ENCODE measurements around the gene OLFM3.

The OLFM3 gene

DNA sequence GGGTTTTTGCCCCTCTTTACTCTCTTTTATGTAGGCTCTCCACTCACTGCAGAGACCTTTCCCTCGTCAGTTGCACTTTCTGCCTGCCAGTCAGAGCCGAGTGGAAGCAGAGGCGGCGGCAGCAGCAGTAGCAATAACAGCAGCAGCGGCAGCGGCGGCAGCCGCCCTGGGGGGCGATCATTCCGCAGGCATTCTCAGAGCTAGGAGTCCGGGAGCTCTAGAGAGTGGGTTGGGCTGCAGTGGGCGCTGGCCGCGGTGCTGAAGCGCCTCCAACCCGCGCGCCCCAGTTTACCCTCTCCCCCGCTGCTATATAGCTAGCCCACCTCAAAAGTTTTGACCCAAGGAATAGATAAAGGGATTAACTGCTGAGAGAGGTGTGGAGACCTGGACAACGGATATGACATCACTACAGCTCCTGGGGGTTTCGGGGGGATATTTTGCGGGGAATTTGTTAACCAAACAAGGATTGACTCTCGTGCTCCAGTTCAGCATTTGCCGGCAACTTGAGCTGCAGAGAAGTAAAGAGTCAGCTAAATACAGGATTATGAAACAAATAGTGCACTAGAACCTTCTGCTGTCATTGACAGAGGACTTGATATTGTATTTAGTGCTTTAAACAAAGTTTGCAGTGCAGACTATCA is at the start of gene OLFM3:
TSS of gene OLFM3 (minus strand) at position 102 of the 641 bp plus-strand sequence.
- DNase-seq (ENCODE audit: low read depth in 2 of 3, low spot score in 2 of 3): no peak

- no peak for DNase-seq (ENCODE audit: low read depth in 2 of 3, low spot score in 2 of 3)
Observed at GRCh38 chr1:102045752-102046151, 49.0 kb upstream of the OLFM3 start.

DNA sequence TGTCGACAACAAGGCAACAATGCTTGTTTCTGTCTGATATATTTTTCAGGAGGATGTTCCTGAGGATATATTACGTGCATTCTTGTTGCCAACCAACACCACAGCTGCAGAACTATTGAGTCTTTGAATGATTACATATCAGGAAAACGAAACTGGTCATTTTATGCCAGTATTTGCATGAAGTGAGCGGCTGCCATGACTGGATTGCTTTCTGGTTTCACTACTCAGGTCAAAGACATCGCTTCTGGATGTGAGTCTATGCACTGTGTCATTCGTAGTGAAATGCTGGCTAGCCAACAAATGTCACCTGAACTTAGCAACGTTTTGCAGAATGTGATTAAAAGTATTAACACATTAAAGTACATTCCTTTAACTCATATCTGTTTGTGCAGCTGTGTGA is 35.8 kb upstream of the OLFM3 start:
- DNase-seq (ENCODE audit: low read depth in 2 of 3, low spot score in 2 of 3): no peak

- no peak for DNase-seq (ENCODE audit: low read depth in 2 of 3, low spot score in 2 of 3)
Observed at GRCh38 chr1:102019530-102019929, 22.8 kb upstream of the OLFM3 start.

GRCh38 chr1:102015728-102016127 is 19.0 kb upstream of the OLFM3 start:
- DNase-seq (ENCODE audit: low read depth in 2 of 3, low spot score in 2 of 3): no peak

DNA sequence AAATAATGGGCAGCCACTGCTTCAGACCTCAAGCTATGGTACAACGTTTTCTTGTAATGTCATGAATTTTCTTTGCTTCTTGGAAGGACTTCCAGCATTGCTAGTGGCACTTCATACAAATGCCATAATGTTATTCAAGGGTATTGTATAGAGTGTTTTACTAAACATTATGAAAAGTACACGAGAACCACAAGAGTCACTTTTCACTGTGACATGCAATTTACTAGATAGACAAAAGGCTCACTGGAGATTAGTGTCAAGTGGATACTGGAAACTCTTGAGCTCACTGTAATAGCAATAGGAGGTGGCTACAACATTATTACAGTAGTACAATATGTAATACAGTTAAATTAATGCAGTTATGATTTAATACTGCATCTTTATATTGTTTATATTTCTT is 5.3 kb upstream of the OLFM3 start:
- no peak for DNase-seq (ENCODE audit: low read depth in 2 of 3, low spot score in 2 of 3)

DNA sequence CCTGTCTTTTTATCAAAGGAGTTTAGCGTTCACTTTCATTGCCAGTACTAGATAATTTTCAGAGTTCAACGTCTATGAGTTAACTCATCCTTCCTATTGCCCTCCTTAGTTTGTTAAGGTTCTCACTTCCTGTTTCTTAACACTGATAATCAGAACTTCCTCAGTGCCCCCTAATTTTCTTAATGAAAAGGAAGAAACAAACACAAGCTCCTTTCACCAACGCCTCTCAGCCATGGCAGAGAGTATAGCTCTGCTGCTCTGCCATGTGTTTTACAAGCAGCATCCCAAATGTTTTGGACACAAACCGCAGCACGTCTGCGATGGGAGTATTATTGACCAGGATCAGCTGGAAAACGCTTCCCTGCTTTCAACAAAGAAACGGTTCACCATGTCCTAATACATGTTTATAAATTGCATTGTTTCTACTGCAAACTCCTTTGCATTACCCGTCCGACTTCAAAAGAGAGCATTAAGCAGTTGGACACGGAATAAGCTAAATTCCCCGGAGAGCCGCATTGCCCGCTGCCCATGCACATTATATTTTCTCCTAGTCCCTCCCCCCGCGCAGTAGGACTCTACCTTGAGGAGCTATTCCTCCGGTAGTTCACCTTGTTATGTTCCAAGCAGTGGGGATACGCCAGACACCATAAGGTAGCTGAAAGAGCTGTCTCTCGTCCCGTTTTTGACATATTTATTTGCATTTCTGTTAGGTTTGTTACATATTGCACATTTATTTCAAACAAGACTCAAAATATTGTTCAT is 561 bp downstream of the OLFM3 start:
- DNase-seq (ENCODE audit: low read depth in 2 of 3, low spot score in 2 of 3): no peak

DNA sequence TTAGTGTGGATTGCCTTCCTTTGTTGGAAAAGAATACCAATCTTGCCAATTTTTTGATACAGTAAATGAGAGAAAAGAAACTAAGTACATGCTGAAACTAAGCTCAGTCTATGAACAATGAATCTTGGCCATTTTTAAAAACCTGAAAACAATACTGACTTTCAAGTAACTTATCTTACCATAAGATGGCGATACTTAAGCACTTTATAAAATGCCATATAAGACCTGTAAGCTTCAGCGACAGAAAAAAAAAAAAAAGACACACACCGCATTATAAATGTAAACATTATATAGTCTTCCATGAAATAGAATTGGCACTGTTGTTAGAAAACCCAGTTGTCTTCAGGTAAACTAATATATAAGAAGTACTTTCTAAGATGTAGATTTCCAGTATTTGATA is 3.0 kb downstream of the OLFM3 start:
- no peak for DNase-seq (ENCODE audit: low read depth in 2 of 3, low spot score in 2 of 3)

DNA sequence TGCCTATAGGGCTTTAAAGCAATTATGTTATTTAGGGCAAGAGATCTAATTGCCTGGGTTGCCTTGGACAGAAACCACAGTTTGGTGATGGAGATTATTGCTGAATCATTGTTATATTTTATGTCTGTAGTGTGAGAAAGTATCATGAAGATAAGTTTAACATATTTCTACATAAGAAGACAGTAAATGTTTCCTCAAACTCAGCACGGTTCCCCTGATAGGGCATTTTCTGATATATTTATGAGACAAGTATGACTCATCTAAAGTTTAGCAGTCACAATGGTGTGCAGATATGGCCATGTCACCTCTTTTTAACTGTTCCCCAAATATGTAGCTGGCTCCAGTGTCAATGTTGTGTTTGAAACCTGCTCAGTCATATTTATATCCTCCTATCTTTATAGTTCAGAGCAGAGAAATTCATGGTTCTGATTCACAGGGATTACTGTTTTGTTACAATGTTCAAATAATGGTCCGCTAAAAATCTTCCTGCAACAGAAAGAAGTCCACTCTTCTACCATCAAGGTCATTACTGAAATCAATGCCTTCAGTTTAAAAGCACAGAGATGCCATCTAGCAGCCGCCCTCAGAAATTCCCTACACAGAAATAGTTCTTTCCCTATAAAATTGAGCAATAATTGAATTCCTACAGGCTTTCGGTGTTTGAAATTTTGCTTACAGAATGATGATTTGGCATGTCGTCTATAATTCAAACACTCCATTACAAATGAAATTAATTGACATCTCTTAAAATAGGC is 3.7 kb downstream of the OLFM3 start:
- DNase-seq (ENCODE audit: low read depth in 2 of 3, low spot score in 2 of 3): no peak

- no peak for DNase-seq (ENCODE audit: low read depth in 2 of 3, low spot score in 2 of 3)
Observed at GRCh38 chr1:101980974-101981373, 15.8 kb downstream of the OLFM3 start.

- no peak for DNase-seq (ENCODE audit: low read depth in 2 of 3, low spot score in 2 of 3)
Observed at GRCh38 chr1:101977266-101977665, 19.5 kb downstream of the OLFM3 start.

DNA sequence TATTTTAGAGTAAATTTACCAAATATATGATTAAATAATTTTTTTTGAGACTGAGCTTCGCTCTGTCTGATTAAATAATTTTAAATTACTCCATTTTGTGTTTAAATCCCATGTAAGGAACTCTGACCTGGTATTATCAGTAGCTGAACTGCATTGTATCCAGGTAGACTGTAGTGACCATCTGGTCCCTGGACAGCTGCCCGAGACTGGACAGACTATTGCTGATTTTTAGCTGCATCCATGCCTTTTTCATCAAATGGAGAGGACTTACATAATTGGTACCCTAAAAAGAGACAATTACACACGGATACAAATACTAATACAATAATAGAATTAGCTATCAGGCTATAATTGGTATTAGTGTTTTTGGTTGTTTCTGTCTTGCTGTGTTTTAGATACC is 20.6 kb downstream of the OLFM3 start:
- DNase-seq (ENCODE audit: low read depth in 2 of 3, low spot score in 2 of 3): no peak

DNA sequence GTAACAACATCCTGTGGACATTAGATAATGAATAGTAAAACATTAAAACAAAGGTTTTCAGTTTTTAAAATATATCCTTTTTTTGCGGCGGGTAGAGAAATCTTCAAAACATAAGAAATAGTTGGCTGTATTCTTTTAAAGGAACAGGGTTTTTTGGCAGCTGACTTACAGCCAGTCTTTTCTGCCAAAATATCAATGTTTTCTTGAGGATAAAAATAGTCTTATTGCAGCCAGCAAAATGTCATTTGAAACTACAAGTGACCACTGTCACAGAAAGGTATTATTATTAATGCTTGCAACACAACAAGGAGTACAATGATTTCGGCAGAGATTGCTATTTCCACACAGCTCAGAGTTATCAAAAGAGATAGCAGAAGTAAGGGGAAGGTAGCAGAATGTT is 21.4 kb downstream of the OLFM3 start:
- no peak for DNase-seq (ENCODE audit: low read depth in 2 of 3, low spot score in 2 of 3)

- no peak for DNase-seq (ENCODE audit: low read depth in 2 of 3, low spot score in 2 of 3)
Observed at GRCh38 chr1:101974599-101975274, 22.0 kb downstream of the OLFM3 start.

DNA sequence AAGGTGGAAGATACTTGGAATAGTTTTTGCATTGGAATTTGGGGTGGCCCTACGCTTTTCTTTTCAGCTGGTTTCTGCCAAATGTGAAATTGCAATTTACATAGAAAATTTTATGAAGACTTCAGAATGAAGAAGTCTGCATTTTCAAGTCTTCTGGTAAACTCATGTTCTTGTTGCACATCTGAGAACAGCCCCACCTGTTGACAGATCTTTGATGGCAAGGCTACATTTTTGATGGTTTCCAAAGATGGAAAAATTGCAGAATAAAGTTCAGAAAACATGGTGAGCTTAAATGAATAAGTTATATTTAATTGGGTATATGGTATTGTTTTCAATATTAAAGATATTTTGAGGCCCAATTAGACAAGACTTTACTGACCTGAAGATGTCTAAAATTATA is 25.4 kb downstream of the OLFM3 start:
- DNase-seq (ENCODE audit: low read depth in 2 of 3, low spot score in 2 of 3): no peak

- no peak for DNase-seq (ENCODE audit: low read depth in 2 of 3, low spot score in 2 of 3)
Observed at GRCh38 chr1:101967871-101968270, 28.9 kb downstream of the OLFM3 start.

DNA sequence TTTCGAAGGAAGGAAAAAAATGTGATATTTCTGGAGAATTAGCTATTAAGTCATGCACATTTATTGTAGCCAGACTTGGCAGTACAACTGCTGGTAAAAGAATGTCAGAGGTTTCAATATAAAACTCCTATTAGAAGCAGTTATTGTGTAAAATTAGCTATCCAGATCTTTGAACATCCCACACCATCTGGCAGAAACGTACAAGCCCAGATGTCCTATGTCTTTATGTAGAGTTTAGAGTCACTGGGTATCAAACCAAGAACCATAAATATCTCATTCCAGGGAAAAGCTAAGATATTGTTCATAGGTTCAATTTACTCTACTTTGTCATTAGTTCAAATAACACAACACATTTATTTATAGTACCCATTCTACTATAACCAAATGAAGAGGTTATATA is 31.4 kb downstream of the OLFM3 start:
- DNase-seq (ENCODE audit: low read depth in 2 of 3, low spot score in 2 of 3): no peak

GRCh38 chr1:101964708-101965107 is 32.0 kb downstream of the OLFM3 start:
- no peak for DNase-seq (ENCODE audit: low read depth in 2 of 3, low spot score in 2 of 3)

DNA sequence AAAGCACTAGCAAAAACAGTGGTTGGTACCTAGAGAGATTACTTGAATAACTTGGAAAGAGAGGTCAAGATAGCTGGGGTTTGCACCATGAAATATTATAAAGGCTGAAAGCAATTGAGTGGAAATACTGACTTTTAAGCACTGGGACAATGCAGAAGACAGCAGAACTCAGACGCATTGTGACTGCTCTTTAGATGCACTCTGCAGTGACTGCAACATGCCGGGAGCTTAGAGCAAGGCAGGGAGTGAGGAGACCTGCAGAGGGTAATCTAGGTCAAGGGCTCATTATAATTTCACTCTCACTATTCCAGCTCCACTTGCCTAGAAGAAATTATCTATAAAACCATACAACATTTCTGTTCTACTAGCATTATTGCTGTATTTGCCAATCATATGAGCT is 36.6 kb downstream of the OLFM3 start:
- DNase-seq (ENCODE audit: low read depth in 2 of 3, low spot score in 2 of 3): no peak

DNA sequence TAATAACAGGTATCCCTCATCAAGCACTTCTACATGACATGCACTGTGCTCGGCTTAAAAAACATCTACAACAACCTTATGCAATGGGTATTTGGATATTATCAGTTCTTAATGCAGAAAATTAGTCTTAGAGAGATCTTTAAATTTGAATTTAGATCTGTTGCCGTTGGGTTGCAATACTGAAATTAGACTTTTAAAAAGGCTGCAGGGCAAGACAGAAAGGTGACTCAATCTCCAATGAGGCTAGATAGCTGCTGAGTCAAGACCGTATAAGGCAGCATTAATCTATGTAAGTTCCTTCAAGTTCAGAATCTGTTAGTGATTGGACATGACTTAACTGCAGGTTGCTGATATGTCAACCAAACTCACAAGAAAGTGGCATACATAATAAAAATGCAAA is 37.3 kb downstream of the OLFM3 start:
- no peak for DNase-seq (ENCODE audit: low read depth in 2 of 3, low spot score in 2 of 3)

- DNase-seq (ENCODE audit: low read depth in 2 of 3, low spot score in 2 of 3): no peak
Observed at GRCh38 chr1:101957771-101958170, 39.0 kb downstream of the OLFM3 start.

- no peak for DNase-seq (ENCODE audit: low read depth in 2 of 3, low spot score in 2 of 3)
Observed at GRCh38 chr1:101953623-101954022, 43.1 kb downstream of the OLFM3 start.

Measured in activated CD8-positive, alpha-beta memory T cell treated with anti-CD3 and anti-CD28 coated beads for 48 hours (primary cell).